H1 (cell line): ENCODE data around the gene TBCD. TPM values are rescaled to one million over a fixed set of nuclear protein-coding genes. Genes with fewer than 3 reads are reported as not detected.
A peak's percentile ranks its signal among the peaks of the same experiment; 100 is the strongest.

ENCODE experiments used
- CTCF ChIA-PET: fragments of 300-600 bp; sonication (Branson Sonifier 250); formaldehyde crosslinking; loops from one replicate; lab custom pipeline; 2021; ENCODE audit not compliant: partially characterized antibody; lab: Charles Lee
- POLR2A ChIA-PET: fragments of 300-600 bp; sonication (Branson Sonifier 250); formaldehyde crosslinking; loops from one replicate; lab custom pipeline; 2021; ENCODE audit warnings: inconsistent platforms; ENCODE audit not compliant: partially characterized antibody; lab: Charles Lee
- DNase-seq, 2 experiments: peaks; one replicate each; pipeline versions ENCODE4 v3.0.0 to v3.0.0-alpha.2; 2010 to 2022; ENCODE audit warnings: low spot score in 2 of 2, low read depth in 1 of 2, mixed read lengths in 1 of 2
- FAIRE-seq: peaks from 2 replicates; lab custom pipeline; 2011; peaks lifted over from hg19 to GRCh38; lab: Jason Lieb, UNC
- H2AFZ ChIP-seq: 2 replicates; pipeline ENCODE4 v1.8.1; 2012; ENCODE audit warnings: low read length, inconsistent platforms
- H2AK5ac ChIP-seq: 2 replicates; pipeline ENCODE4 v1.6.1; 2013; ENCODE audit warnings: low read depth, low read length
- H2BK120ac ChIP-seq: replicated peaks from 2 replicates; pipeline ENCODE3; 2013; ENCODE audit warnings: low read depth, low read length, inconsistent platforms
- H2BK12ac ChIP-seq: 2 replicates; pipeline ENCODE4 v1.6.1; 2013; ENCODE audit warnings: low read depth, low read length
- H2BK15ac ChIP-seq: 2 replicates; pipeline ENCODE4 v1.6.1; 2013; ENCODE audit warnings: low read length
- H2BK20ac ChIP-seq: 2 replicates; pipeline ENCODE4 v1.6.1; 2013; ENCODE audit warnings: low read length
- H2BK5ac ChIP-seq: 2 replicates; pipeline ENCODE4 v1.6.1; 2013; ENCODE audit warnings: low read depth, low read length
- H3K14ac ChIP-seq: 2 replicates; pipeline ENCODE4 v1.6.1; 2013; ENCODE audit warnings: inconsistent platforms; ENCODE audit not compliant: insufficient read length
- H3K18ac ChIP-seq: 2 replicates; pipeline ENCODE4 v1.6.1; 2013; ENCODE audit warnings: low read length; ENCODE audit errors: extremely low read depth
- H3K23ac ChIP-seq: 2 replicates; pipeline ENCODE4 v1.6.1; 2013; ENCODE audit warnings: inconsistent platforms; ENCODE audit not compliant: insufficient read length
- H3K23me2 ChIP-seq: 2 replicates; pipeline ENCODE4 v1.6.1; 2013; ENCODE audit warnings: low read depth, low read length
- H3K27ac ChIP-seq: 2 replicates; pipeline ENCODE4 v1.6.1; 2011; ENCODE audit warnings: low read depth, low read length, inconsistent platforms
- H3K27me3 ChIP-seq, 4 experiments: replicated peaks in 1 of 4; 1 replicate in 1 of 4; 2 replicates in 3 of 4; pipeline versions ENCODE4 v1.6.1 to v1.8.1; 2011 to 2013; ENCODE audit warnings: low read length in 3 of 4, mild to moderate bottlenecking in 3 of 4, inconsistent platforms in 2 of 4, mixed read lengths in 2 of 4, moderate library complexity in 1 of 4; ENCODE audit not compliant: control insufficient read depth in 3 of 4, insufficient read depth in 3 of 4; ENCODE audit errors: extremely low read depth in 1 of 4
- H3K36me3 ChIP-seq, 4 experiments: 2 replicates each; pipeline versions ENCODE4 v1.6.1 to v1.8.1; 2011 to 2013; ENCODE audit warnings: mild to moderate bottlenecking in 4 of 4, low read length in 3 of 4, moderate library complexity in 2 of 4, control low read depth in 1 of 4, inconsistent platforms in 1 of 4; ENCODE audit not compliant: insufficient read depth in 4 of 4, control insufficient read depth in 2 of 4
- H3K4ac ChIP-seq: replicated peaks from 2 replicates; pipeline ENCODE3; 2013; ENCODE audit warnings: low read length, low read depth, mixed read lengths, inconsistent platforms; ENCODE audit not compliant: insufficient read length
- H3K4me1 ChIP-seq, 4 experiments: replicated peaks in 1 of 4; 1 replicate in 1 of 4; 2 replicates in 3 of 4; pipeline versions ENCODE4 v1.6.1 to v1.8.1; 2011 to 2013; ENCODE audit warnings: low read length in 3 of 4, inconsistent platforms in 2 of 4, mixed read lengths in 1 of 4; ENCODE audit not compliant: insufficient read depth in 4 of 4, control insufficient read depth in 3 of 4
- H3K4me2 ChIP-seq, 2 experiments: 2 replicates each; pipeline versions ENCODE4 v1.6.1 to v1.8.1; 2011 to 2013; ENCODE audit warnings: low read depth in 2 of 2, low read length in 2 of 2, control low read depth in 1 of 2, inconsistent platforms in 1 of 2, mild to moderate bottlenecking in 1 of 2; ENCODE audit not compliant: insufficient read depth in 1 of 2
- H3K4me3 ChIP-seq, 4 experiments: fragments of 200-600, 300-600 bp in 1 of 4; sonication (generic), shearing (Covaris generic), sonication (Bioruptor Twin) in 1 of 4; 2 replicates each; pipeline versions ENCODE4 v1.5.1 to v1.8.1; 2011 to 2016; ENCODE audit warnings: low read length in 4 of 4, low read depth in 3 of 4, control low read depth in 2 of 4, inconsistent platforms in 2 of 4, mild to moderate bottlenecking in 2 of 4, mixed read lengths in 1 of 4, moderate library complexity in 1 of 4; ENCODE audit not compliant: insufficient read depth in 2 of 4; ENCODE audit errors: extremely low read depth in 1 of 4
- H3K56ac ChIP-seq: replicated peaks from 2 replicates; pipeline ENCODE3; 2013; ENCODE audit warnings: low read depth, mild to moderate bottlenecking, mixed read lengths, low read length, inconsistent platforms; ENCODE audit not compliant: insufficient read length
- H3K79me1 ChIP-seq: 2 replicates; pipeline ENCODE4 v1.6.1; 2013; ENCODE audit warnings: low read depth, low read length, control low read depth
- H3K79me2 ChIP-seq, 2 experiments: 2 replicates each; pipeline versions ENCODE4 v1.6.1 to v1.8.1; 2012 to 2013; ENCODE audit warnings: low read length in 2 of 2, mild to moderate bottlenecking in 2 of 2, inconsistent platforms in 1 of 2; ENCODE audit not compliant: insufficient read depth in 2 of 2, control insufficient read depth in 1 of 2
- H3K9ac ChIP-seq, 4 experiments: replicated peaks in 1 of 4; 1 replicate in 1 of 4; 2 replicates in 3 of 4; pipeline versions ENCODE4 v1.6.1 to v1.8.1; 2011 to 2013; ENCODE audit warnings: low read depth in 3 of 4, low read length in 3 of 4, control low read depth in 2 of 4, mild to moderate bottlenecking in 2 of 4, moderate library complexity in 2 of 4, inconsistent platforms in 1 of 4; ENCODE audit errors: extremely low read depth in 1 of 4
- H3K9me3 ChIP-seq, 2 experiments: 2 replicates each; pipeline versions ENCODE4 v1.6.1 to v1.8.1; 2012 to 2013; ENCODE audit warnings: mild to moderate bottlenecking in 2 of 2, moderate library complexity in 2 of 2, control low read depth in 1 of 2, inconsistent platforms in 1 of 2, low read depth in 1 of 2, low read length in 1 of 2, mixed read lengths in 1 of 2; ENCODE audit not compliant: insufficient read depth in 2 of 2
- H4K20me1 ChIP-seq, 2 experiments: replicated peaks in 1 of 2; 2 replicates each; pipeline versions ENCODE3 to v1.8.1; 2011 to 2013; ENCODE audit warnings: inconsistent platforms in 2 of 2, low read length in 2 of 2, mild to moderate bottlenecking in 1 of 2; ENCODE audit not compliant: insufficient read depth in 2 of 2, control insufficient read depth in 1 of 2
- H4K5ac ChIP-seq: 2 replicates; pipeline ENCODE4 v1.6.1; 2013; ENCODE audit warnings: low read length, low read depth, mixed read lengths, inconsistent platforms; ENCODE audit not compliant: insufficient read length
- H4K8ac ChIP-seq: 2 replicates; pipeline ENCODE4 v1.8.0; 2013; ENCODE audit warnings: mild to moderate bottlenecking, moderate library complexity, low read length, inconsistent platforms; ENCODE audit not compliant: insufficient read depth; ENCODE audit errors: extremely low read depth
- H4K91ac ChIP-seq: replicated peaks from 2 replicates; pipeline ENCODE3; 2013; ENCODE audit warnings: low read length, mixed read lengths, inconsistent platforms; ENCODE audit not compliant: insufficient read length
- ATF3 ChIP-seq: IDR thresholded peaks from 2 replicates; pipeline ENCODE4 v1.6.1; 2011; ENCODE audit warnings: low read depth, mild to moderate bottlenecking, low read length; ENCODE audit not compliant: insufficient read depth
- CBX5 ChIP-seq: fragments of 300-800, 300-1000 bp; sonication (generic); IDR thresholded peaks from 2 replicates; pipeline ENCODE4 v1.7.1; 2016; ENCODE audit warnings: antibody characterized with exemption, low read length, low read depth
- CHD2 ChIP-seq: IDR thresholded peaks from 2 replicates; pipeline ENCODE4 v1.6.1; 2012; ENCODE audit warnings: low read length, improper control_type of control experiment
- GABPA ChIP-seq: IDR thresholded peaks from 2 replicates; pipeline ENCODE4 v1.6.1; 2011; ENCODE audit warnings: mild to moderate bottlenecking, low read length, moderate library complexity, borderline replicate concordance; ENCODE audit not compliant: insufficient read depth
- KDM4A ChIP-seq: IDR thresholded peaks from one replicate; pipeline ENCODE4 v1.7.1; 2012; ENCODE audit warnings: low read depth, mild to moderate bottlenecking, moderate library complexity, low read length, inconsistent platforms; ENCODE audit not compliant: severe bottlenecking
- POLR2AphosphoS5 ChIP-seq: IDR thresholded peaks from 2 replicates; pipeline ENCODE4 v1.6.1; 2011; ENCODE audit warnings: low read depth, low read length
- RBBP5 ChIP-seq: IDR thresholded peaks from 2 replicates; pipeline ENCODE4 v1.7.1; 2012; ENCODE audit warnings: low read depth, mild to moderate bottlenecking, inconsistent platforms, low read length, moderate library complexity, borderline replicate concordance
- RNF2 ChIP-seq: fragments of 200-900, 300-1000 bp; sonication (generic); IDR thresholded peaks from 2 replicates; pipeline ENCODE4 v1.7.1; 2016; ENCODE audit warnings: borderline replicate concordance, low read depth, mild to moderate bottlenecking, antibody characterized with exemption, low read length; ENCODE audit not compliant: poor library complexity, severe bottlenecking; ENCODE audit errors: missing control alignments
- RXRA ChIP-seq: IDR thresholded peaks from 2 replicates; pipeline ENCODE4 v1.6.1; 2011; ENCODE audit warnings: low read depth, mild to moderate bottlenecking, low read length, moderate library complexity; ENCODE audit not compliant: insufficient read depth
- TCF12 ChIP-seq: IDR thresholded peaks from 2 replicates; pipeline ENCODE4 v1.6.1; 2011; ENCODE audit warnings: low read depth, mild to moderate bottlenecking, low read length
- USF2 ChIP-seq: IDR thresholded peaks from 2 replicates; pipeline ENCODE4 v1.6.1; 2011; ENCODE audit warnings: low read length, improper control_type of control experiment
- WGBS, 2 experiments: shearing (Covaris generic) in 1 of 2; methylation state at CpG; one replicate each; pipeline versions ENCODE4 v1.1.6 to v1.1.7; 2013 to 2015; ENCODE audit warnings: low lambda C conversion rate in 2 of 2, mixed read lengths in 2 of 2, inconsistent platforms in 1 of 2, low coverage in 1 of 2, missing lambda C conversion rate in 1 of 2; ENCODE audit not compliant: insufficient replicate concordance in 2 of 2, insufficient coverage in 1 of 2, insufficient read length in 1 of 2; ENCODE audit errors: extremely low coverage in 1 of 2, missing lambda C conversion rate in 1 of 2; 5-methylcytosine and 5-hydroxymethylcytosine counted together
- polyA plus RNA-seq, 7 experiments: library from polyadenylated mRNA; depleted of rRNA in 3 of 7; stranded (reverse) in 5 of 7; unstranded in 2 of 7; fragments of >200 nt in 5 of 7; fragments of 200-250 nt in 2 of 7; gene quantifications; 1 replicate in 5 of 7; 2 replicates in 1 of 7; 4 replicates in 1 of 7; pipeline versions ENCODE4 v1.2.1 to v1.2.3, GENCODE V29; 2011 to 2013; ENCODE audit warnings: missing spikeins in 2 of 7, mixed read lengths in 2 of 7
- total RNA-seq: library from RNA; stranded (reverse); fragmentation: NEBNext Ultra II Directional; extraction: Animal tissue kit (Norgen Biotek cat#: 25700); gene quantifications from 2 replicates; pipeline ENCODE4 v1.2.1, GENCODE V29; 2021

Gene TBCD
- total and polyA plus RNA-seq, 2 of the 8 experiments (the other 6 are each of a cell fraction or from before 2014, with no cell fraction given) = 118 to 162 TPM

- H2BK15ac ChIP-seq = no peak overlapping the region
- H2BK120ac ChIP-seq = no peak overlapping the region
- peaks cover 5% of the 10 kb centered on the region; the same call in 1 of the 2 replicates for H3K79me1 ChIP-seq
- DNase-seq (no peak), FAIRE-seq (no peak)
- no peak overlapping the region for H2AFZ ChIP-seq
- H3K23me2 ChIP-seq = no peaks in the 10 kb centered on the region
- no peaks in the 10 kb centered on the region for H3K27me3 ChIP-seq
- H3K9me3 ChIP-seq = no peaks in the 10 kb centered on the region; a peak in 1 of 4 replicates
- H3K4me3 ChIP-seq = no peak overlapping the region
- no peak overlapping the region for H3K9ac ChIP-seq
- no peaks in the 10 kb centered on the region for H3K4me1 ChIP-seq
- no peak overlapping the region; the same call in 1 of the 2 replicates for H2BK12ac ChIP-seq
- H3K56ac ChIP-seq = no peak overlapping the region
- no peak overlapping the region for H4K5ac ChIP-seq
- peak overlapping the region; percentile 71; the same call in 1 of the 2 replicates for H2BK5ac ChIP-seq
- no peak overlapping the region for H2AK5ac ChIP-seq
- no peak overlapping the region for H3K23ac ChIP-seq
- peaks cover 0 to 10% of the 10 kb centered on the region in 2 experiments for H4K20me1 ChIP-seq
- no peak overlapping the region for H3K4me2 ChIP-seq
- no peak overlapping the region for H3K14ac ChIP-seq
- H3K79me2 ChIP-seq = no peaks in the 10 kb centered on the region
- H3K4ac ChIP-seq = no peak overlapping the region
- H3K27ac ChIP-seq = 0 out of 2 replicates have a peak overlapping the region, but pooled peaks have one; percentile 45
- 94% methylated on average over 12 of the region's 12 CpGs; no CpG with 5 or more reads in 1 of the 2 experiments for WGBS, 2 experiments
- no peak overlapping the region for H4K8ac ChIP-seq
- no peak overlapping the region for H2BK20ac ChIP-seq
- CTCF ChIA-PET = interaction anchor here (0.6 to 1.1 kb wide), 4 partner anchors 16 to 205 kb away, joined by 3 to 4 read pairs (median 4); no protein-coding TSS in a partner anchor
- H3K36me3 ChIP-seq = peaks cover 0 to 17% (median 1%) of the 10 kb centered on the region in 4 experiments; a peak in 6 of 8 replicates
- H4K91ac ChIP-seq = no peak overlapping the region
- POLR2A ChIA-PET = no interaction called here
- H3K18ac ChIP-seq = no peak overlapping the region
- no peak for TF ChIP-seq RNF2
- no peak for TF ChIP-seq RXRA
- TF ChIP-seq USF2 = no peak
- no peak for TF ChIP-seq TCF12
- TF ChIP-seq ATF3 = no peak
- TF ChIP-seq CHD2 = no peak
- TF ChIP-seq CBX5 = no peak
- TF ChIP-seq POLR2AphosphoS5 = no peak
- no peak for TF ChIP-seq RBBP5
- no peak for TF ChIP-seq KDM4A
- TF ChIP-seq GABPA = no peak
Measured at GRCh38 chr17:82910041-82910481, 158.2 kb downstream of the TBCD start.
